IPS-11a (cell line): ENCODE data around the gene CLDN9.

Experiments used
- H3K4me3 ChIP-seq: one replicate; pipeline ENCODE4 v1.5.1; 2013; ENCODE audit warnings: low read depth, low read length, control low read depth

Gene CLDN9

GRCh38 chr16:3029491-3030221 is 16.9 kb downstream of the CLDN9 start:
- no peak overlapping the region for H3K4me3 ChIP-seq

GRCh38 chr16:3030222-3031212 is 17.8 kb downstream of the CLDN9 start:
- H3K4me3 ChIP-seq: no peak overlapping the region

GRCh38 chr16:3032624-3033023 is 19.9 kb downstream of the CLDN9 start:
- H3K4me3 ChIP-seq: no peak overlapping the region

GRCh38 chr16:3035289-3035971 is 22.7 kb downstream of the CLDN9 start:
- no peak overlapping the region for H3K4me3 ChIP-seq

GRCh38 chr16:3035972-3036725 is 23.4 kb downstream of the CLDN9 start:
- peak overlapping the region; percentile 58 for H3K4me3 ChIP-seq

- peak within 1 kb of the TSS; percentile 58 for H3K4me3 ChIP-seq
These were observed 24.1 kb downstream of the CLDN9 start, which contains the start of gene BICDL2 for GRCh38 chr16:3036726-3037315. Gene BICDL2, minus strand, starts transcription at chr16:3036944. Its CDS starts 1,448 bp downstream, at chr16:3035496.

GRCh38 chr16:3038256-3038655 is 25.5 kb downstream of the CLDN9 start:
- no peak overlapping the region for H3K4me3 ChIP-seq

- no peak overlapping the region for H3K4me3 ChIP-seq
These were observed 26.2 kb downstream of the CLDN9 start for GRCh38 chr16:3038896-3039295.

GRCh38 chr16:3042376-3042775 is 29.7 kb downstream of the CLDN9 start:
- H3K4me3 ChIP-seq: no peak overlapping the region

GRCh38 chr16:3044708-3045107 is 32.0 kb downstream of the CLDN9 start:
- H3K4me3 ChIP-seq: peak overlapping the region; percentile 13

- H3K4me3 ChIP-seq: peak within 1 kb of the TSS; percentile 67
These were observed 33.3 kb downstream of the CLDN9 start, which contains the start of gene MMP25 for GRCh38 chr16:3045758-3046640. Gene MMP25, plus strand, starts transcription at chr16:3046561. Its CDS starts 357 bp downstream, at chr16:3046918.

GRCh38 chr16:3046641-3047386 is 34.1 kb downstream of the CLDN9 start:
- H3K4me3 ChIP-seq: peak overlapping the region; percentile 67

- H3K4me3 ChIP-seq: peak overlapping the region; percentile 67
These were observed 34.6 kb downstream of the CLDN9 start for GRCh38 chr16:3047387-3047720.

GRCh38 chr16:3049921-3050481 is 37.3 kb downstream of the CLDN9 start:
- H3K4me3 ChIP-seq: no peak overlapping the region

- no peak overlapping the region for H3K4me3 ChIP-seq
These were observed 37.8 kb downstream of the CLDN9 start for GRCh38 chr16:3050487-3050886.

GRCh38 chr16:3051009-3051408 is 38.3 kb downstream of the CLDN9 start:
- H3K4me3 ChIP-seq: no peak overlapping the region

- H3K4me3 ChIP-seq: no peak overlapping the region
These were observed 38.8 kb downstream of the CLDN9 start for GRCh38 chr16:3051494-3051893.
